Immature natural killer cell (primary cell): ENCODE data around the gene GHR. TPM values are rescaled to one million over a fixed set of nuclear protein-coding genes. Genes with fewer than 3 reads are reported as not detected.

ENCODE experiments used
- DNase-seq, 3 donors: peaks; one replicate each; pipeline ENCODE4 v3.0.0; 2022; ENCODE audit warnings: mixed read lengths in 1 of 3
- H3K27ac Mint-ChIP-seq, 6 donors: one replicate each; pipeline ENCODE4 v1.8.0; 2020; ENCODE audit warnings: mixed read lengths in 6 of 6, mild to moderate bottlenecking in 5 of 6, inconsistent platforms in 4 of 6, moderate library complexity in 3 of 6
- H3K27me3 Mint-ChIP-seq, 3 donors: one replicate each; pipeline ENCODE4 v1.8.0; 2020 to 2021; ENCODE audit warnings: low read depth in 3 of 3, mild to moderate bottlenecking in 3 of 3, mixed read lengths in 3 of 3, moderate library complexity in 3 of 3, inconsistent platforms in 1 of 3
- H3K36me3 Mint-ChIP-seq, 3 donors: one replicate each; pipeline ENCODE4 v1.8.0; 2020; ENCODE audit warnings: mixed read lengths in 3 of 3, inconsistent platforms in 2 of 3, mild to moderate bottlenecking in 2 of 3
- H3K4me1 Mint-ChIP-seq, 2 donors: one replicate each; pipeline ENCODE4 v1.8.0; 2020; ENCODE audit warnings: inconsistent platforms in 2 of 2, mild to moderate bottlenecking in 2 of 2, mixed read lengths in 2 of 2, moderate library complexity in 1 of 2
- H3K4me3 Mint-ChIP-seq, 5 donors: one replicate each; pipeline ENCODE4 v1.8.0; 2020; ENCODE audit warnings: mild to moderate bottlenecking in 5 of 5, mixed read lengths in 5 of 5, inconsistent platforms in 3 of 5, moderate library complexity in 3 of 5
- H3K9me3 Mint-ChIP-seq, 6 donors: one replicate each; pipeline ENCODE4 v1.8.0; 2020; ENCODE audit warnings: mild to moderate bottlenecking in 6 of 6, mixed read lengths in 6 of 6, inconsistent platforms in 4 of 6, moderate library complexity in 3 of 6
- polyA plus RNA-seq, 3 donors: library from polyadenylated mRNA; unstranded; fragments of 300-500 nt; fragmentation: Illumina TruSeq; gene quantifications; one replicate each; pipeline ENCODE4 v1.2.3, GENCODE V29; 2021

Gene GHR
- polyA plus RNA-seq, 3 donors from 2014 or later: not detected

DNA sequence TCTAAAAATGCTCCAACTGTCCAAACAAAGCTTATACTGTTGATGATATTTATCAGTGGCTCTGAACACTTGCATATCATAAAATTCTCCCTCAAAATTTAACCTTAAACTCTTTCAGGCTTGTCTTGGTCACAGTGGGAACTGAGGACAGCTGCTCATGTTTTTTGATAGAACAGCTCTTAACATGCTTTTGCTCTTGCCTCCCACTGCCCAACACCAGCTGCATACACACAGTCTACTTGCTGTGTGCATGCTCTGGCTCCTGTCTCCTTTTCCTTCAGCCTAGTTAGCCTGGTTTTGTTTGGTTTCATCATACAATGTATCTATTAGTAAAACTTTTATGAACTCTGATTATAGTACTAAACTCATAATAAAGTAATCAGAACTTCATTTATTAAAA, 64.6 kb downstream of the GHR start:
- peaks cover 0 to 6% (median under 1%) of the 10 kb centered on the region in 6 donors for H3K9me3 Mint-ChIP-seq
- H3K36me3 Mint-ChIP-seq: no peaks in the 10 kb centered on the region
- no peak overlapping the region for H3K27ac Mint-ChIP-seq
- H3K4me1 Mint-ChIP-seq: no peaks in the 10 kb centered on the region
- no peak for DNase-seq
- no peak overlapping the region for H3K4me3 Mint-ChIP-seq
- peaks cover 0 to 5% (median 2%) of the 10 kb centered on the region in 3 donors for H3K27me3 Mint-ChIP-seq

- no peaks in the 10 kb centered on the region for H3K36me3 Mint-ChIP-seq
- no peak for DNase-seq
Measured at GRCh38 chr5:42490831-42491230, 67.6 kb downstream of the GHR start.

GRCh38 chr5:42491699-42492098, 68.5 kb downstream of the GHR start:
- no peak for DNase-seq
- H3K4me1 Mint-ChIP-seq: no peaks in the 10 kb centered on the region
- peaks cover 0 to 1% (median 0%) of the 10 kb centered on the region in 6 donors for H3K9me3 Mint-ChIP-seq
- no peak overlapping the region for H3K27ac Mint-ChIP-seq
- H3K27me3 Mint-ChIP-seq: peaks cover 0 to 5% (median 0%) of the 10 kb centered on the region in 3 donors
- H3K36me3 Mint-ChIP-seq: no peaks in the 10 kb centered on the region
- no peak overlapping the region for H3K4me3 Mint-ChIP-seq

More at GRCh38 chr5:42490831-42491230, 67.6 kb downstream of the GHR start:
- Mint-ChIP-seq H3K4me1 (no peaks in the 10 kb centered on the region), H3K9me3 (peaks cover 0 to 3% (median 0%) of the 10 kb centered on the region in 6 donors), H3K4me3 (no peak overlapping the region), H3K27me3 (peaks cover 0 to 5% (median 0%) of the 10 kb centered on the region in 3 donors), H3K27ac (no peak overlapping the region)

DNA sequence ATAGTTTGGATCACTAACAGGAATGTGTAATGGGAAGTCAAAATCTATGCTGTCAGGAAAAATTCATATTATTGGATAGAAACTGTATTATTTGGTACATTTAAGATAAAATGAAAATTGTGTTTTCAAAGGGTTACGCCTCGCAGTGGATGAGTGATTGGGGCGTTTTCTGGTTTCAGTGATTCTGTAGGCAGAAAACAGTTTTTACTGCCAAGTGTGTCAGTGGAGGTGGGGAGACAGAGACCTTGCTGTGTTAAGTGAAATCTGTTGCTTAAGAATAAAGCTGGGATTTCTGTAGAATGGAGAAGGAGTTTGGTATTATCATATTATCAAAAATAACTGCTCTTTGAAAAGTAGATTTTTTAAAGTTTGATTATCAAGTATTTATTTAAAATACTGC, 69.7 kb downstream of the GHR start:
- peaks cover 0 to 3% (median 0%) of the 10 kb centered on the region in 3 donors for H3K27me3 Mint-ChIP-seq

DNA sequence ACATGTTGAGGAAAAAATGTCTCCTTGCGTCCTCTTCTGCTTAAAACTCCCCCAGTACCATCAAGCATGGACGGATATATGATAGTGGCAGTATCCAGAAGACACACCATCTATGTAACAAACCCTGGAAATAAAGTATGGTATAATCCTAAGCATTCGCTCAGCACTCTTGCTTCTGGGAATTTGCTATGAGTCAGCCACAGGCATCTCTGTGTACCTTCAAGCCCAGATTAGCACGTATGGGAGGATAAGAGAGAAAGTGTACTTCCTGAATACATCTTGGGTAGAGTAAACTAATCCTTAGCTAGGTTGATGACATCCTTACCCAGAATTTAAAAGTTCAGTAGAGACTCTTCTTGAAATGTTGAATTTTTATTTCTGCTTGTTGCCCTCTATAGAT, 71.2 kb downstream of the GHR start:
- Mint-ChIP-seq H3K27ac (no peak overlapping the region), H3K27me3 (peaks cover 0 to 4% (median 1%) of the 10 kb centered on the region in 3 donors), H3K36me3 (no peaks in the 10 kb centered on the region), H3K9me3 (peaks cover 0 to 1% (median 0%) of the 10 kb centered on the region in 6 donors), H3K4me3 (no peak overlapping the region), H3K4me1 (no peaks in the 10 kb centered on the region)
- no peak for DNase-seq

More for the DNA sequence above, 69.7 kb downstream of the GHR start:
- no peak for DNase-seq
- Mint-ChIP-seq H3K27ac (no peak overlapping the region), H3K36me3 (no peaks in the 10 kb centered on the region), H3K9me3 (peaks cover 0 to 1% (median 0%) of the 10 kb centered on the region in 6 donors), H3K4me1 (no peaks in the 10 kb centered on the region), H3K4me3 (no peak overlapping the region)

GRCh38 chr5:42495914-42496313, 72.7 kb downstream of the GHR start:
- peaks cover 0 to 1% (median 0%) of the 10 kb centered on the region in 6 donors for H3K9me3 Mint-ChIP-seq
- H3K27me3 Mint-ChIP-seq: peaks cover 0 to 4% (median 0%) of the 10 kb centered on the region in 3 donors
- no peak overlapping the region for H3K4me3 Mint-ChIP-seq
- H3K4me1 Mint-ChIP-seq: no peaks in the 10 kb centered on the region
- no peak overlapping the region for H3K27ac Mint-ChIP-seq
- no peaks in the 10 kb centered on the region for H3K36me3 Mint-ChIP-seq
- DNase-seq: no peak

DNA sequence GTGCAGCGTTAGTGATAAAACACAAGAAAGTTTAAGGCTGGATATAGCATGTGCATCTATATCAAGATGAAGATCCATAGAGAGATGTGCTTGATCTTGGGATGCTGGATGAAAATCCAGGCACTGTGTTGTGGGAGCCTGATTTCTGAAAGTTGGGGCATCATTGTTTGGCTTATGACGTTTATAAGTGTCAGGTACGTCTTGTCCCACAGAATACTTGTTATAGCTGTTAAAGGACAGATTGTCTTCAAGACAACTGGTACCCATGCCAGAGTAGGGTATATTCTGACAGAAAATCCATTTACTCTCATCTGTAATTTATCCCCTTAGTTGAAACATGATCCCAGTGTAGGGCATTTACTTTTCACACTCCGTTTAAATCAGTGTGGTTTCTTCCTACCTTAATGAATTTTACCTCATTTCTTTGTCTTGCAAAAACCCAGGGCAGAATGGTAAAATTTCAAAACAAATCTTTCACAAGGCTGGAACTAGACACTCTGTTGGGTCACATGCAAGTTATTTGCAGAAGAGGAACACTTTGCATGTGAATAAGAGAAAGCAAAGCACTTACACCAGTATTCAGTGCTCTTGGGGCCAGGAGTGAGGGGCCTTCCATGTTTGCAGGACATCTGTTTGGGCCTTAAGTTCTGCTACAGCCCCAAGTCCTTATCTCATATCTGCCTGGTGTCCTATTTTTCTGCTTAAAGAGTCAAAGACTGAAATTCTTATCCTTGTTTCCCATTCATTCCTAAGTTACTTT, 73.3 kb downstream of the GHR start:
- Mint-ChIP-seq H3K27ac (no peak overlapping the region), H3K27me3 (peaks cover 0 to 4% (median 0%) of the 10 kb centered on the region in 3 donors), H3K9me3 (peaks cover 0 to 1% (median 0%) of the 10 kb centered on the region in 6 donors)

GRCh38 chr5:42498000-42498399, 74.8 kb downstream of the GHR start:
- peaks cover 0 to 4% (median 0%) of the 10 kb centered on the region in 3 donors for H3K27me3 Mint-ChIP-seq
- H3K27ac Mint-ChIP-seq: no peak overlapping the region
- H3K9me3 Mint-ChIP-seq: no peaks in the 10 kb centered on the region
- H3K4me1 Mint-ChIP-seq: no peaks in the 10 kb centered on the region
- H3K36me3 Mint-ChIP-seq: no peaks in the 10 kb centered on the region
- H3K4me3 Mint-ChIP-seq: no peak overlapping the region
- DNase-seq: no peak

More for the DNA sequence above, 73.3 kb downstream of the GHR start:
- DNase-seq: no peak
- H3K4me3 Mint-ChIP-seq: no peak overlapping the region
- no peaks in the 10 kb centered on the region for H3K36me3 Mint-ChIP-seq
- H3K4me1 Mint-ChIP-seq: no peaks in the 10 kb centered on the region

- Mint-ChIP-seq H3K36me3 (no peaks in the 10 kb centered on the region), H3K9me3 (peaks cover 0 to 1% (median 0%) of the 10 kb centered on the region in 6 donors), H3K27me3 (peaks cover 0 to 4% (median 0%) of the 10 kb centered on the region in 3 donors), H3K4me3 (no peak overlapping the region), H3K4me1 (no peaks in the 10 kb centered on the region), H3K27ac (no peak overlapping the region)
- no peak for DNase-seq
Measured at GRCh38 chr5:42499016-42499415, 75.8 kb downstream of the GHR start.

- Mint-ChIP-seq H3K9me3 (peaks cover 0 to 3% (median 0%) of the 10 kb centered on the region in 6 donors), H3K27ac (no peak overlapping the region), H3K27me3 (peaks cover 0 to 4% (median 0%) of the 10 kb centered on the region in 3 donors), H3K36me3 (no peaks in the 10 kb centered on the region), H3K4me1 (no peaks in the 10 kb centered on the region), H3K4me3 (no peak overlapping the region)
- DNase-seq: no peak
Measured at GRCh38 chr5:42500003-42500599, 76.9 kb downstream of the GHR start.

GRCh38 chr5:42502613-42503470, 79.6 kb downstream of the GHR start:
- no peaks in the 10 kb centered on the region for H3K4me1 Mint-ChIP-seq

GRCh38 chr5:42506662-42507061, 83.4 kb downstream of the GHR start:
- Mint-ChIP-seq H3K36me3 (no peaks in the 10 kb centered on the region), H3K4me1 (no peaks in the 10 kb centered on the region), H3K27ac (no peak overlapping the region), H3K9me3 (peaks cover 0 to 3% (median 0%) of the 10 kb centered on the region in 6 donors), H3K4me3 (no peak overlapping the region), H3K27me3 (peaks cover 0 to 4% (median 0%) of the 10 kb centered on the region in 3 donors)
- DNase-seq: no peak

More at GRCh38 chr5:42502613-42503470, 79.6 kb downstream of the GHR start:
- no peak overlapping the region for H3K27ac Mint-ChIP-seq
- no peak overlapping the region for H3K4me3 Mint-ChIP-seq
- no peaks in the 10 kb centered on the region for H3K36me3 Mint-ChIP-seq
- peaks cover 0 to 4% (median 0%) of the 10 kb centered on the region in 3 donors for H3K27me3 Mint-ChIP-seq
- H3K9me3 Mint-ChIP-seq: peaks cover 0 to 3% (median 0%) of the 10 kb centered on the region in 6 donors
- DNase-seq: no peak

- no peak overlapping the region for H3K27ac Mint-ChIP-seq
- no peaks in the 10 kb centered on the region for H3K36me3 Mint-ChIP-seq
- no peaks in the 10 kb centered on the region for H3K4me1 Mint-ChIP-seq
- peaks cover 0 to 3% (median 0%) of the 10 kb centered on the region in 6 donors for H3K9me3 Mint-ChIP-seq
- H3K4me3 Mint-ChIP-seq: no peak overlapping the region
- H3K27me3 Mint-ChIP-seq: peaks cover 0 to 4% (median 0%) of the 10 kb centered on the region in 3 donors
- no peak for DNase-seq
Measured at GRCh38 chr5:42507451-42508097, 84.3 kb downstream of the GHR start.
